Esophagus muscularis mucosa (tissue), 4 donors: ENCODE results near the gene ANKRD34C.

ENCODE experiments used
- EP300 ChIP-seq: sonication (generic); formaldehyde crosslinking; IDR thresholded peaks from one replicate; pipeline ENCODE4 v1.6.1; 2017; ENCODE audit warnings: antibody characterized with exemption
- POLR2A ChIP-seq: fragments of 450-650 bp; IDR thresholded peaks from one replicate; pipeline ENCODE4 v1.6.1; 2017; ENCODE audit warnings: antibody characterized with exemption, moderate library complexity, mild to moderate bottlenecking, low read depth
- POLR2AphosphoS5 ChIP-seq, 2 donors: sonication (generic); formaldehyde crosslinking; IDR thresholded peaks; one replicate each; pipeline ENCODE4 v1.6.1; 2017; ENCODE audit warnings: antibody characterized with exemption in 2 of 2
- TF ChIP-seq, protein P1 (sequence below), 3 experiments: fragments of 200-600 bp in 2 of 3; fragments of 450-650 bp in 1 of 3; sonication (generic) in 2 of 3; IDR thresholded peaks; one replicate each; pipeline ENCODE4 v1.5.1; 2017 to 2019; ENCODE audit warnings: antibody characterized with exemption in 3 of 3, mild to moderate bottlenecking in 2 of 3, moderate library complexity in 1 of 3

DNA sequence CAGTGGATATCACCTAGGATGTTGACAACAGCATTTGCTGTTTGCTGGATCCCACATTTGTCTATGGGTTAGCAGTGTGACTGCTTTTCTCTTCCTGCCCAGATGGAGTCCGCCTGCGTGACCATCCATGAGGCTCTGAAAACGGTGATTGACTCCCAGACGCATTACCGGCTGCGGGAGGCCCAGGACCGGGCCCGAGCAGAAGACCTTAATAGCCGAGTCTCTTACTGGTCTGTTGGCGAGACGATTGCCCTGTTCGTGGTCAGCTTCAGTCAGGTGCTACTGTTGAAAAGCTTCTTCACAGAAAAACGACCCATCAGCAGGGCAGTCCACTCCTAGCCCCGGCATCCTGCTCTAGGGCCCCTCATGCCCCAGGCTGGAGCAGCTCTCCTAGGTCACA lies 39.4 kb downstream of the ANKRD34C start:
- TF ChIP-seq, protein P1, sequence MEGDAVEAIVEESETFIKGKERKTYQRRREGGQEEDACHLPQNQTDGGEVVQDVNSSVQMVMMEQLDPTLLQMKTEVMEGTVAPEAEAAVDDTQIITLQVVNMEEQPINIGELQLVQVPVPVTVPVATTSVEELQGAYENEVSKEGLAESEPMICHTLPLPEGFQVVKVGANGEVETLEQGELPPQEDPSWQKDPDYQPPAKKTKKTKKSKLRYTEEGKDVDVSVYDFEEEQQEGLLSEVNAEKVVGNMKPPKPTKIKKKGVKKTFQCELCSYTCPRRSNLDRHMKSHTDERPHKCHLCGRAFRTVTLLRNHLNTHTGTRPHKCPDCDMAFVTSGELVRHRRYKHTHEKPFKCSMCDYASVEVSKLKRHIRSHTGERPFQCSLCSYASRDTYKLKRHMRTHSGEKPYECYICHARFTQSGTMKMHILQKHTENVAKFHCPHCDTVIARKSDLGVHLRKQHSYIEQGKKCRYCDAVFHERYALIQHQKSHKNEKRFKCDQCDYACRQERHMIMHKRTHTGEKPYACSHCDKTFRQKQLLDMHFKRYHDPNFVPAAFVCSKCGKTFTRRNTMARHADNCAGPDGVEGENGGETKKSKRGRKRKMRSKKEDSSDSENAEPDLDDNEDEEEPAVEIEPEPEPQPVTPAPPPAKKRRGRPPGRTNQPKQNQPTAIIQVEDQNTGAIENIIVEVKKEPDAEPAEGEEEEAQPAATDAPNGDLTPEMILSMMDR (IDR thresholded peaks at IDR 0.05) = no peak
- TF ChIP-seq POLR2A = no peak
- no peak for TF ChIP-seq EP300
- no peak for TF ChIP-seq POLR2AphosphoS5 (IDR thresholded peaks at IDR 0.05)
